GM19324 (cell line): ENCODE results near the gene SLC4A11.

Experiments
- ATAC-seq: cut with Tn5 transposase; IDR thresholded peaks from one replicate; pipeline ENCODE4 v1.9.1; 2021; ENCODE audit warnings: mild to moderate bottlenecking, moderate library complexity; ENCODE audit not compliant: unreplicated experiment, low FRiP score

The SLC4A11 gene

GRCh38 chr20:3239026-3239866, at the start of gene SLC4A11:
Gene SLC4A11 (minus strand): TSS chr20:3239190. CDS start chr20:3239137, 53 bp downstream.
- peak; percentile 46 for ATAC-seq

- no peak for ATAC-seq
Measured at GRCh38 chr20:3283222-3283820, 44.3 kb upstream of the SLC4A11 start.

DNA sequence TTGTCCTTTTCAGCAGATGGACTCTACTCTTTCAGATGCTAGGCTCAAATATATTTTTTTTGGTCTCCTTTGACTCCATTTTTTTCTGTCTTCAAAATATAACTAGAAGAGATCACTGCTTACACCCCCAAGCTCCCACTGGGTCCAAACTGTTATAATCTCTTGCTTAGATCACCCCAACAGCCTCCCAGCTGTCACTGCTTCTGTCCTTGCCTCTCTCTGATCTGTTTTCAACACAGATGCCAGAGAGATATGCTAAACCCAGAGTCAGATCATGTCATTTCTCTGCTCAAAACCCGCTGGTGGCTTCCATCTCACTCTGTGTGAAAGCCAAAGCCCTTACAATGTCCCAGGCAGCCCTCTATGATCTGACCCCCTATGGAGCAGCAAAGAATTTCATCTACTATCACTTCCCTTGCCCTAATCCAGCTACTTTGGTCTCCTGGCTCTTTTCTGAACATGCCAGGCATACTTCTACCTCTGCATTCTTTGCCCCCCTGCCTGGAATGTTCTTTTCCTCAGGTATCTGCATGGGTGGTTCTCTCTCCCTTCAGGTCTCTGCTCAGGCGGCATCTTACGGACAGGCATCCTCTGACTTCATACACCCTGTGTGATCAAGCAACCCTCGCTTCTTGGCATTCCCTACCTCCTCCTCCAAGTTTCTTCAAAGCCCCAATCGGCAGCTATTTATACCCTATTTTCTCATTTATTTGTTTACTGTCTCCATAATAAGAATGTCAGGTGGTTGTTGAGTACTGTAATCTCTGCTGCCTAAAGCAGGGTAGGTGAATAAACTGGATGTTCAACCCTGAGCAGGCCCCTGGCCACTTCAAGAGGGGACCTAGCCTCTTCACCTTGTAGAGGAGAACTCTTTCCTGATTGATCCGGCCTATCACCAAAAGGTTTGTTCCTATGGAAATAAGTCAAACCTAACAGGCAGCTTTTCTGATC, 43.6 kb upstream of the SLC4A11 start:
- no peak for ATAC-seq

DNA sequence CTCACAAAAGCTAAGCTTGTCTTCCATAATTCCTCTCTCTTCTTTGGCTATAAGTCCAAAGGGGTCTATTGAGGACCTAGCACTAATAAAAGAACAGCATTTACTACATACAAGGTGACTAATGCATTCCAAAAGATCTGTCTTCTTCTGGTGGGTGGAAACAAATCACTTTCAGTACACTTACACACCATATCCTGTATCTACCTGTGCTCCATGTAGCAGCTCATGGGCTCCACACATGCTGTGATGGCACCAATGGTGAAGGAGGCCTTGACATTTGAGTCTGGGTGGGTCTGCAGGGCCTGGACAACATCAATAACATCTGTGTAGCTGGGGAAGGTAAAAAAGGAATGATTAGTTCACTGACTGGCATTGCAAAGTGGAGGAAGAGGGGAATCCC, 42.4 kb upstream of the SLC4A11 start:
- ATAC-seq = no peak

- ATAC-seq = no peak
Measured at GRCh38 chr20:3279761-3280160, 40.8 kb upstream of the SLC4A11 start.

- no peak for ATAC-seq
Measured at GRCh38 chr20:3277686-3278465, 38.9 kb upstream of the SLC4A11 start.

DNA sequence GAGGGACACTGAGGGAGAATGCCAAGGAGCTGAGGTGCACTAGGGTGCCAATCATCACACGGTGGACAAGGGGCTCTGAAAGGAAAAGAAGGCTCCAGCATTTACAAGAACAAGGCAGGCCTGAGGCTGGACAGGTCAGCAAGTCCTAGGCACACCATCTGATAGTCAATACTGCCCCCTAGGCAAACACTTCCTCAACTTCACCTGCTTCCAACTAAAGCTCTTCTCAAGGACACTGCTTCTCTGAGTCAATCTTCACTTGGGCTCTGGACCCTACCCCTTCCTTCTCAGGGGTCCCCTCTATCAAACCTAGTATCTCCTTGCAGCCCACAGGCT, 37.7 kb upstream of the SLC4A11 start:
- ATAC-seq = no peak

- ATAC-seq = no peak
Measured at GRCh38 chr20:3275966-3276679, 37.1 kb upstream of the SLC4A11 start.

DNA sequence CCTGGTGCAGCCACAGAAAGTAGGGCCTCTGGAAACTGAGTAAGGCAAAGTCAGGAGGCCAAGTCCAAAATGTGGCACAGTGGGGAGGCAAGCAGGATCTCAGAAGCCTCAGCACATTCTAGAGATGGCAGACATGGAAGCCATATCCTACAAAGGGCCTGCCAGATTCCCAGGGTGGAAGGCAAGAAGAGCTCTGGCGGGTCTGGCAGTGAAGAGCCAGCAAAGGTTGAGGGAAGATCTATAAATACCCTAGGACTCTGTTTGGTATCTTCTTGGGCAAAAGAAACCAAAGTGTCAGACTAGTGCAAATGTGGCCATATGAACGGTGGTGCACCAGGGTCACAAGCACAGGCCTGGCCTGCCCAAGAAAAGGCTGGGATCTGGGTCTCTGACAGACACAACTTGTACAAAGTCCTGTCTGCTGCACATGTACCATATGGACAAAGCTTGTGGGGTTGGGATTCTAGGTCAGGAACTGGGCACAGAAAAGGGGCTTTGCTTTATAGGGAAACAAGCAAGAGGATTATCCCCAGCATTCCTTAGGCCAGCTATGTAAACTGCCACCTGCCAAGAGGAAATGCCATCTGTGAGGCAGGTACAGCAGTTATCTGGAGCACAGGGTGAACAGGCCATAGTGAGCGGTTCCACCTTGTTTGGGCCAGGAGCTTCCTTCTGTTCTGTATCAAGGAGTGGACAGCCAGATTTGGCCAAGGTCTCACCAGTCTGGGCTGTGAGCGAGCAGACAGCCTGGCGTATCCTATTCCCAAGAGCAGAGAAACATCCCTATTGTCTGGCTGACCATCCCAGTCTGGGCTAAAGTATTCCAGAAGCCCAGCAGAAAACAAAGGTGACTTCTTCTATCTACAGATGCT, 36.3 kb upstream of the SLC4A11 start:
- no peak for ATAC-seq

GRCh38 chr20:3273371-3273770, 34.4 kb upstream of the SLC4A11 start:
- no peak for ATAC-seq

DNA sequence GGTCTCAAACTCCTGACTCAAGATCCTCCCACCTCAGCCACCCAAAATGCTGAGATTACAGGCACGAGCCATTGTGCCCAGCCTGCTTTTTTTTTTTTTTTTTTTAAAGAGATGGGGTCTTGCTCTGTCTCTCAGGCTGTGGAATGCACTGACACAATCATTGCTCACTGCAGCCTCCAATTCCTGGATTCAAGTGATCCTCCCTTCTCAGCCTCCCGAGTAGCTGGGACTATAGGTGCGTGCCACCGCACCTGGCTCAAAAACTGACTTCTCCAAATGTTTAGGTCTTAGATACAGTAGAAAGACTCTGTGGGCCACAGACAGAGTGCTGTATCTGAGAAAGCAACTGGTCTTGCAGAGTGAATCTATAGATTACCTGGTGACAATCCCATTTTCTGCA, 31.1 kb upstream of the SLC4A11 start:
- no peak for ATAC-seq

DNA sequence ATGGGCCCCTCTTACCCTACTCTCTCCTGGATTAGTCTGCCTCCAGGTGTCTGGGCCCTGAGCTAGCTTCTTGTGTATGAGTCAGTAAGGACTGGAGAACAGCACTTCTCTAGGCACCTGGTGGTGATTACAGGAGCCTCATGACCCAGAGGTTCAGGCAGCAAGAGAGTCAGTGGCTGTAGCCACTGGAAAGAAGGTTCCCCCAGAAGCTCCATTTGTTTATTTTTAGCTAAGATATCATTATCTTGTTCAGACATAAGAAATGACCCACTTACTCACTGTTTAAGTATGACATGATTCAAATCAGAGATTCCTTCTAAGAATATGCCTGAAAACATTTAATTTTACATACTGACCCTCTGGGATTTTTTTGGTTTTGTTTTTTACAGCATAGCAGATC, 23.6 kb upstream of the SLC4A11 start:
- ATAC-seq = no peak

DNA sequence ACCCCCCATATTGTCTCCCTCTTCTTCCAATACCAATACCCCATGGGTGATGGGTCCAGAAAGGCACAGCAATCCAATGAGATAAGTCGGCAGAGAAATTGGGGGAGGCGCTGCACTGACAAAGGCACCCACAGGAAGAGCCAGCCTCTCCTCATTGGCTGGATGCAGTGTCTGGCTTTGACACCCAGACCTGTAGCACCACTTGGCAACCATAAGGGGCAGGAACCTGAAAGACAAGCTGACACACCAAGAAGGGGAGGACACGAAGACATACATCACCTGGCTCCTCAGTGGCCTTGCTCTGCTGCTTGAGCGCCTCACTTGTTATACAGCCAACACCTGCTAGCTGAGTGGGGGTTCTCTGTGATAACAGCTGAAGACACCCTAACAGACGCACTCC, 19.4 kb upstream of the SLC4A11 start:
- ATAC-seq = no peak

DNA sequence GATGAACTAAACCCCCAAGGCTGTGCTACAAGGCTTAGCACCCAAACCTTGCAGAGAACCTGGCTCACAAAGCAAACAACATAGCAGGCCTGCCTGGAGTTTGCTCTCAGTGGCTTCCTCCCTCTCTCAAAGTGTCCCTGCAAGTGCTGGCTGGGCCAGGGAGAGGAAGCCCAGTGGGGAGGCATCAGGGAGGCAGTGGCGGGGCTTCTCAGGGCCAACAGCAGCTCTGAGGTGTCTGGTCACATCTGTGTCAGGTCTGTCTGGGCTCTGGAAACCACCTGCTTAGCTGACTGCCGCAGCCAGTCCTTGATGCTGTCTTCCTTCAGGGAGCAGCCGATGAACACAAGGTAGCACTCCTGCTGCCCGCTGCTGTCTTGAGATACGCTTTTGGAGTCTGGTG, 16.7 kb upstream of the SLC4A11 start:
- no peak for ATAC-seq

GRCh38 chr20:3251806-3252205, 12.8 kb upstream of the SLC4A11 start:
- ATAC-seq = no peak

DNA sequence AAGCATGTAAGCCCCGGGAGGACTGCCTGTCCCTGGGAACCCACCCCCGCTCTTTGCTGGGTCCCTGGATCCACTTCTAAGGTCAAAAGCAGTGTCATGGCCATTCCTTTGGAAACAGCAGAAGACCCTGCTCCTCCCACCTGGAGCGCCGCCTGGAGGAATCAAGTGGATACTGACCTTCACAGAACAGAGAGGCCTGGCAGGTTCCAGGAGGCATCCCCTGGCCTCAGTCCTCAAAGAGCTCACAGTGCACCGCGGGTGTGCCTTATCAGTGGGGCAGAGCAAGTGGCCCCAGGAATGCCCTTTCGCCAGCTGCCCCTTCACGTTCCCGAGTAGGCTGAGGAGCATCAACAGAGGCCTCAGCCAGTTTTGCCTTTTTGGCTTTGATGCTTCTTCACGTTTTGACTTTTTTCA, 11.1 kb upstream of the SLC4A11 start:
- ATAC-seq = no peak

DNA sequence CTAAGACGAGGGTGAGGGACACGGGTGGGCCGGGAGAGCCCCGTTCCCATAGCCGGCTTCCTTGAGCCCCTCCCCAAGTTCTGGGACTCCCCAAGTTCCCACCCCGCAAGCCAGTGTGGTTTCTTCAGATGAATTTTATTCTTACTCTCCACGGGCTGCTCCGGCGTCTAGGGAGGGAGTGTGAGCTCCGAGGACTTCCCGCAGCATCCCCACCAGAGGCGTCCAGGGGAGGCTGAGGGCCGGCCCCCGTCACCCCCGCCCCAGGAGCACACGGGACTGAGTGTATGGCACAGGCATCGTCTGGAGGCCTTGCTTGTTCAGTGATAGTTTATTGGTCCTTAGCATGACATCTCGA, 10.0 kb upstream of the SLC4A11 start:
- no peak for ATAC-seq

DNA sequence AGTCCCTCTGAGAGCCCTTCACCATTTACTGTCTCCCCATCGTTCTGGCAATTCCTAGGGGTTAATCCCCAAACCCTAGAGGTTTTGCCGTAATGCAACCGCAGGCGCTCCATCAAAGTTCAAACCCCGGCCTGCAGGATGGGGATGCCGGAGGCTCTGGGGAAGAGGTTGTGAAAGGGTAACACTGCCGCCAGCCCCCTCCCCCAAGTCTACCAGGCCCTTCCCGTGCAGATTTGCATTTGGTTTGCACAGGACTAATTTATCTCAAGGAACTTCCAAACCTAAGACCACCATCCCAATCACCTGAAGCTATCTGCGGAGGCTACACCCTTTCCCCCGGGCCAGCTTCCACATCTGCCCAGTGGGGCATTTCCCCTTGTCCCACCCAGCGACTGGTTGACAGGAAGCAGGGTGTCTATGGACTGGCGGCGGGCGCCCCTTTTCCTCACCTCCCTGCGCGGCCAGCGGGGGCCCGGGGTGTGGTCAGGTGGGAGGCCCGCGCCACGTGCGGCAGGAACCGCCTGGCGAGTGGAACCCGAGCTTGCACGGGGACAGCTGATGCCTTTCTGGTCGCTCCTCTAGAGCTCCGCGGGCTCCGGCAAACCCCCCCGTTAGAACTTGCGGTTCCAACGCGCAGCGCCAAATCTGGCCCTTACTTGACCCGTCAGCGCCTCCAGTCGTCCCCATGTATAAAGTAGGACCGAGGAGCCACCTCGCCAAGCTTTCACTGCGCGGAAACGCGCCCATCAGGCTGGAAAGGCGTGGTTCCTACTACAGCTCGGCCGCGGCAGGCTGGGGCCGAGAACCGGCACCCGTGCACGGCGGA, 9.4 kb upstream of the SLC4A11 start:
- ATAC-seq = no peak
